HG03342 (cell line): Measurements from ENCODE around the gene SGCA.

Experiments used
- ATAC-seq: cut with Tn5 transposase; IDR thresholded peaks from one replicate; pipeline ENCODE4 v1.9.1; 2021; ENCODE audit warnings: mild to moderate bottlenecking, moderate library complexity; ENCODE audit not compliant: unreplicated experiment

SGCA gene

DNA sequence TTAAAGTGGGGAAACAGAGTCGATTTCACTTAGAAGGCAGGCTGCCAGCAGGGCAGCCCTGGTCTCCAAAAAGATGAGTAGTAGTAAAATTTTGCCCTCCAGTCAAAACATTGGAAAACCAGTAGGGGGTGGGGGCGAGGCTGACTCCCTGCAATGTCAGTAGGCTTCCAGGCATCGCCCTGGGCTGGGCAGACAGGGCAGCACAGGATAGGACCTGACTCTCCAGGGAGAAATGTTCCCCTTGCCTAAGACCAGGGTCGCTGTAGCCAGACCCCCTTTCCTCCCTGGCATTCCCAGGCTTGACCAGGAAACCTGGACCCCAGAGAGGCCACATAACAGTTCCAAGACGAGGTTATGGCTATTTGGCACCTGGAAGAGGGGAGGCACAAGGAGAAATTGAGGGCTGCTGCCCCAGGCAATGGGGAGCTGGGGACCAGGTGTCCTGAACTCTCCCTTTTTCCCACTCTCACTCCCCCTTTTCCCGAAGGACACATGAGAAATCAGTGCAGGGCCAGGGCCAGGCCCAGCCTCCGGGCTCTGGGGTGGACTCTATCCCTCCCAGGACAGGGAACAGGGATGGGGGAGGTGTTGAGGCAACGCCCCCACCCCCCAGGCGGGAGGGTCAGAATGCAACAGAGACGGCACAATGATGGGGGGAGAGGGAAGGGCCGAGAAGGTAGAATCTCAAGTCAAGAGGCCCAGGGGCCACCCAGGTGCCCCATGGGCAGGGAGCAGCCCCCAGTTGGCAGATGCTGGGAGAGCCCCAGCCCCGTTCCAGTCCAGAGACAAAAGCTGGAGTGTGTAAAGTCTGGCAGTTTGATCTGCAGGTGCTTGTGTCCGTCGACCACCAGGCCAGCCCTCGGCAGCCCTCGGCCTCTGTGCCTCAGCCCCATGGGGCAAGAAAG is 31.3 kb upstream of the SGCA start:
- ATAC-seq, result no peak

DNA sequence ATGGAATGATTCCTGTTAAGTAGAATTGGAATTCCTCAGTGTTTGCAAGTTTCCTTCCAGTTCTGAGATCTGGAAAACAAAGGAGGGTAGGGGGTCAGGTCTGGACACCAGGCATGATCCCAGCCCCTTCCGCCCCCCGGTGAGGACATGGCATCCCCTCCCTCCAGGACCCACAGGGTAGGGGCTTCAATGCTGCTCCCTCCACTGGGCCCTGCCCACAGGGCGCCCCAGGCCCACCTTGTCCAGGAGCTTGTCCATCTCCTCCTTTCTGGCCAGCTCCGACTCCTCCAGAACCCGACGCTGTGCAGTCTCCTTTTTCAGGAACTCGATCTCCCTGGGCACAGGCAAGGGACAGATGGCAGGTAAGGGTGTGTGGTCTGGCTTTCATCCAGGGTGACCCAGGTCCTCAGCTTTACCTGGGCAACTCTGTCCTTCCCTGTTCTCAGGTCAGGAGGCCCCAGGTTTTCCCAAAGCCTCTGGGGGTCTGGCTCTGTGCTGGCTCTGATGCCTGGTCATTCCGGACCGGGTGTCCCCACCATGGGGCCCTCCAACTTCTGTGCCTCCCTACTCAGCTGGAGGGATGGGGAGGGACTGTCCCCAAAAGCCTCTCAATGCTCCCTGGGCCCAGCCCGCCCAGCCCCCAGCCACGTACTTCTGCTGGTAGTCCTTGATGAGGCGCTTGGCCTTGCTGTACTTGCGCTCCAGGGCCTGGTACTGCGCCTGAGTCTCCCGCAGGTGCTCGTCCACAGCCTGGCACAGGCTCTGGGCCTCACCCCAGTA is 30.3 kb upstream of the SGCA start:
- ATAC-seq, result no peak

DNA sequence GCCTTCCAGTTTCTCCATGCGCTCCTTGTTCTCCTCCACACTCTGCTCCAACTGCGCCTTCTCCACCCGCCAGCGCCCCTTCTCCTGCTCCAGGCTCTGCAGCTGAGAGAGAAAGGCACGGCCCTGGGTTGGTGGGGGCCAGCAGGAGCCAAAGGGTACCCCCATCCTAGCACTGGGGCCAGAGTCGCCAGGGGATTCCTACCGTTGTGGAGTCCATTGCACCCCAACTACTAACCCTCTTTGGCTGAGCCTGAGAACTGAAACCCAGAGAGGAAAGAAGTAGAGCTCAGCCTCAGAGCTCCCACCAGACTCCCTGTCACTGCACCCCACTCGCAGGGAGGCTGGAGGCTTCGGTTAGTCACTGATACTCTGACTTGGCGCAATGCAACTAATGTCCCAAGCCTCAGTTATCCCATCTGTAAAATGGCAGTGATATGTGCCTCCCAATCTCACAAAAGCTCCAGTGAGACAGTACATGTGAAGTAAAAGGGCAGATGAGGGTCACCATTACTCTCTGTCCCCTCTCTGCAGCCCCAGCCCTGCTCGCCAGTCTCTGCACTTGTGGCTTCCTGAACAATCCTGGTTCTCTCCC is 29.6 kb upstream of the SGCA start:
- ATAC-seq, result no peak

DNA sequence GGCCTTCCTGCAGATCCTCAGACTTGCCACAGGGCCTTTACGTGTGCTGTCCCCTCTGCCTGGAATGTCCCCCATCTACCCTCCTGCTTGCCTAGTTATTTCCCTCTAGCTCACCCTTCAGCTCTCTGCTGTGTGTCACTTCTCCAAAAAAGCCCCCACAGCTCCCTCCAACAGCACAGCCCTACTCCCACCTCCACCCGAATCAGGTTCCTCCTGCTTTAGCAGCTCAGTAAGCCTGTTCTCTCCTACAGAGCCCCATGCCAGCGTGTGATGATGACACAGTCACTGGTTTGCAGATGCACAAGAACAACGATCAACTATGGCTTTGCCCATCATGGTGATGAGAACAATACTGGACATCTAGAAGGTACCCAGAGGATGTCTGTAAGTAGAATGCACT is 28.8 kb upstream of the SGCA start:
- ATAC-seq, result no peak

DNA sequence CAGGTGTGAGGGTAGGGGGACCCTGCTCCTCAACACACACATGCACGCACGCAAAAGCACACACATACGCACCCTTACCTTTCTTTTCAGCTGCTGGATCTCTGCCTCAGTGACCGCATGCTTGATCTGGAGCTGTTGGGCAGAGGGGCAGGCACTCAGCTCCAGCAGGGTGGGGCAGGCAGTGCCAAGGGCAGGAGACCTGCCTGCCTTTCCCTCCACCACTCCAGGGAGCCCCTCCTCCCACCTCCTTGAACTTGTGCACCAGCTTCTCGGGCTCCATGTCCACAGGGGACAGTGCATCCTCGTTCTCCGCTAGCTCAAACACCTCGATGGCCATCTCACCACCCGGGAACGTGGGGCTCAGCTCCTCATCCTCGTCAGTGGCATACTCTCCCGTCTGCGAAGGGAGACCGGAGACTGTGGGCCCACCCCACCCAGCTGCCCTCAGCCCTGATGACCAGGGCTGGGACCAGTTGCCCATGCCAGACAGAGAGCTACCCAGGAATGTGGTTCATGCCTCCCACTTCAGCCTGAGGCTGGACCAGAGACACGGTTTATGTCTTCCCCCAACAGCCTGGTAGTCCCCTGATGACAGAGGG is 26.5 kb upstream of the SGCA start:
- no peak for ATAC-seq

DNA sequence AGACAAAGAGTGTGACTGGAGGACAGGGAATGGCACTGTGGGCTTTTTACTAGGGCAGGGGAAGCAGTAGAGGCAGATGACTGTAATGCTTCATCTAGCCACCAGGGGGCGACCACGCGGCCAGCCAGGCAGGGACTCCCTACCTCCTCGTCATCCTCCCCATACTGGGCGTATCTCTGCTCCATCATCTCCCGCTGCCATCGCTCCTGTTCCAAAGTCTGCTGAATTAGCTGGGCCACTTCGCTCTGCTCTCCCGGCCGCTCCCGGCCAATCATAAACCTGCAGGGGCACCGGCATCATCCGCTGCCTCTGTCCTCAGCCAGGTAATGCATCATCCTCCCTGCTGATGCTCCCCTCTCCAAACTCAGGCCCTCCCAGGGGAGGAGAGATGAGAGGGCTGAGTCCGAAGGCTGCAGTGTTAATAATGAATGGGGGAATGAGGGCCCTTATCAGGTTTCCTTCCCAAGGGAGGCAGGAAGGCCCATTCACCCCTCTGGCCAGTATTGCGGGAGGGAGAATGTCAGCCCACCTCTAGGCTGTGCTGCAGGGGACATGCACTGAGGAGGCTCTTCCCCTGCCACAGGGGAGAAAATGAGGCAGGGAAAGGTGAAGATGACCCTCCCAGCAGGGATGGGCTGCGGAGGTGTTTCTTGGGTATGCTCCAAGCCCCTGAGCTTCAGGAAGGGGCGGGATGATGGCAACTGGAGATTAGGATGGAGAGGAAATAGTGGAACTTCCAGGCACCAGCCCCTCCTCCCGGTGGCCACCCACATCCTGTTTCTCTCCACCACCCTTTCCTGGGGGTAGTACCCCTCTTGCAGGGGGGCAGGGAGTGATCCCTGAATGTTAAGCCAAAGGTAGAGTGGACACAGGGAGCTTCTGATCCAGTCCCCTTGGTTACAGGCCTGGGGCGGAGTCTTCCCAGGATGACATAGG is 25.6 kb upstream of the SGCA start:
- peak; percentile 62 for ATAC-seq

DNA sequence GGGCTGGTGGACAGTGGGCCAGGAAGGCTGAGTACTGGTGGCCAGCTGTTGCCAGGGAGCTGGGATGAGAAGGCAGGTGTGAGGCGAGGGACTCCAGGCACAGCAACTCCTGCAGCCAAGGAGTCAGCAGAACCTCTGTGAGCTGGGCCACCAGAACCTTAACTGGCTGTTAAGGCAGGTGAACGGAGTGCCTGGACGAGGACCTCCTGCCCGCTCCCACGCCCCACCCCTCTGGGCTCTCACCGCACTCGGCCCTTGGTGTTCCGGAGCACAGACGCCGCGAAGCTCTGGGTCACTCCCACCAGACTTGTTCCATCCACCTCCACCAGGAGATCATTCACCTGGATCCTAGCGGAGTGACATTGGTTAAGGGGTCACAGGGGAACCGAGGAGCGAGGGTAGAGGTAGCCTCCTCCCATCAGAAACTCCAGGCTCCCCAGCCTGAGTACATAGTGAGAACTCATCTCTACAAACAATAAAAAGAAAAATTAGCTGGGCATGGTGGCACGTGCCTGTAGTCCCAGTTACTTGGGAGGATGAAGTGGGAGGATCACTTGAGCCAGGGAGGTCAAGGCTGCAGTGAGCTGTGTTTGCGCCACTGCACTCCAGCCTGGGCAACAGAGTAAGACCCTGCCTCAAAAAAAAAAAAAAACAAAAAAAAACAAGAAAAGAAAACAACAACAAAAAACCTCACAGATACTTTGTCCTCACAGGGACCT is 24.6 kb upstream of the SGCA start:
- no peak for ATAC-seq

DNA sequence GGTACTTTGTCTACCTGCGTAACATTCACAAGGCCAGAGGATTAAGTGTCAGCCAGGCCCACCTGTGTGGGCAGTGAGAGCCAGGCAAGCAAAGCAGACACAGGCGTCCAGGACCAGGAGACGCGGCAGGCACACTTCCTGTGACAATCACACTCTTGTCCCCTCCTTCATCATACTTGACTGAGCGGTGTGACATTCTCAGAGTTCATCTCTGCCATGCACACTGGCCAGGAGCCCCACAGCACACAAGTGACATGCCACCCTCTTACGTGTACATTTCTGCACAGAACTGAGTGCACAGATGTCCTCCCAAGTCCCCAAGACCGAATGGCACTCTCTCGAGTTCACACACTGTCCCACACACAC is 24.1 kb upstream of the SGCA start:
- no peak for ATAC-seq

DNA sequence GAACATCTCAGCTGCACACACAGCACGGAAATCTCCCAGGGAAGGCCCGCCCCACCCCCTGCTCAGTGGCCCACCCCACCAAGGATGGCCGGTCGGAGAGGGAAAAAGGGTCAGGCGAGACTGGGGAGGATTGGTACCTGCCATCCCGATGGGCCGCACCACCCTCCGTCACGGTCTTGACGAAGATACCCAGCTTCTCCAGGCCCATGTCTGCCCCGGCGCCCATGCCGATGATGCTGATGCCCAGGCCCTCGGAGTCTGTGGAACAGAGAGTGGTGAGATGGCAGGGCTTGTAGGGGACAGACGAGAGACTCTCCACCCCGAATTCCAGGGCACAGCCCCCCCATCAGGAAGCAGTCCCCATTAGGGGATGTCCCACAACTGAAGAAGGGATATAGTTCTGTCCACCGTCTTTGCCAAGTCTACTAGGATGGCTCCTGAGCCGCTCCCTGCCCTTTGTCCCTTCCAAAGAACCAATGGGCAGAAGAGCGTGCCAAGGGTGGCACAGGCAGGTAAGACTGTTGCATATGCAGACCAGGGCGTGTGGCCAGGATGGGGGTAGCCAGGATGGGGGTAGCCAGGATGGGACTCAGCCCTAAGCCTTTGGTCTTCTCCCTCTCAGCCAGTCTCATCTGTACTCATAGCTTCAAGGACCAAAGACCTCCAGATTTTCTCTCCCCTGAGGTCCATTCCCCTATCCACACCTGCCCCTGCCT is 22.2 kb upstream of the SGCA start:
- ATAC-seq, result no peak

DNA sequence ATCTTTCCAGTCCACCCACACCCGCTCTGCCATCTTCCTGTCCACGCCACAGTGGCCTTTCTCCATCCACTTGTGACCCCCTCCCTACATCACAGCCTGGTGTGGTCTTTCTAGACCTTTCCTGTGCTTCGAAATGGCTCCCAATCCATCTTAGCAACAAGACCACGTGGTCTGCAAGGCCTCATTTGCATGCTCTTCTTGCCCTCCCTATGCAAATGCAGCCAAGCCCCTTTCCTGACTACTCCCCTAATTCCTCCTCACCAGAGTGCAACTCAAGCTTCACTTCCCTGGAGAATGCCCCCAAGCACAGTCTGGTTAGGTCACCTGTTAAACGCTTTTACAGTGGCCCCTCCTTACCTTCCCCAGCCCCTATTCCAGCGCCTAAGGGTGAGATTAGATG is 21.4 kb upstream of the SGCA start:
- ATAC-seq, result no peak

DNA sequence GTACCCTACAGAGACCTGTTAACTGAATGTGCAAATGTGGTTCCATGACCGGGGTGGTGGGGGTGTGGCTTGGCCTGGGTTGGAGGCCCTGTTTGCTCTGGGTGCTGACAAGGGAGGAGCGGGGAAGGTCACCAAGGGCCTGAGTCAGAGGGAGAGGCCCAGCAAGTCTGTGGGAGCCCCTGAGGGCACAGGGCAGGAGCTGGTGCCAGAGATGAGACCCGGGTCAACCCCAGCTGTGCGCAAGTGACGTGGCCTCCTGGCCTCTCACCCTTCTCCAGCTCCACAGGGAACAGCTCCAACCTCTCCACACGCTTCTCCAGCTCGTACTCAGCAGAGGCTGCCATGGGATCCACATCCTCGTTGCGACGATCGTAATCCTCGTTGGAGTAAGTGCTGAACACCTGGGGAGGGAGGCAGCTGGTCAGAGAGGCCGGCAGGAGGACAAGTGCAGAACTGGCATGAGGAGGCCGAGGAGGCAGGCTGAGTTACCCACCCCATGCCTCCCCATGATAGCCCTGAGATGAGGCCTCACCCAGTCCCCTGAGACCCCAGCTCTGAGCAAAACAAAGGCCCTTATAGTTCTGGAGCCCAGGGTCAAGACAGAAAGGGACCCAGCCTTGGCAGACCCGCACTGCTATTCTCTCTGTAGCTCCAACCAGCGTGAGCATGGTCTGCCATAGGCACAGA is 20.8 kb upstream of the SGCA start:
- no peak for ATAC-seq

DNA sequence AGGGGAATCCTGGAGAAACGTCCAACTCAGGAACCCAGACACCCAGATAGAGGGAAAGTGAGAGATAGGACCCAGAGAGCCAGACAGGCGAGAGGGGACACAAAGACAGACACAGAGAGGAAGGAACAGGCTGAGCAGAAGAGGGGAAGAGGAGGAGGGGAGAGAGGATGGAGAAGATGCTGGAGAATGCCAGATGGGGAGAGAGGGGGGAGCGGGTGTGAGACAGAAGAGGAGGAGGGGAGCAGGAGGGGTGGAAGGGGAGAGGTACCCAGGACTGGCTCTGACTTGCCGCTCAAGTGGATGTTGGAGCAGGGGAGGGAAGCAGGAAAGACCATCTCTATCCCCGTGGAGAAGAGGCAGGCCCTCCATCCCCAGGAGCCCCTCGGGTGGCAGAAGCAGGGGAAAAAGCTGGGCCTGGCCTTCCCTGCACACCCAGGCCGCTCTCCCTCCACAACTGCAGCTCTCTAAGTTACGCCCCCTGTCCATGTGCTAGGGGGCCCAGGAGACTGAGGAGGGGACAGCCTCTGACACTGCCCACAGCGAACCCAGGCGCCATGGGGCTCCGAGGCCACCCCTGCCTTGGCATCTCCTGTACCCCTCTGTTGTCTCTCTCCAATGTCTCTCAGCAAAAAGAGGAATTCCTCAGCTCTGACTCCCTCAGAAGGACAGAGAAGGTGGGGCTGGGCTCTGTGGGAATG is 20.1 kb upstream of the SGCA start:
- ATAC-seq, result no peak

DNA sequence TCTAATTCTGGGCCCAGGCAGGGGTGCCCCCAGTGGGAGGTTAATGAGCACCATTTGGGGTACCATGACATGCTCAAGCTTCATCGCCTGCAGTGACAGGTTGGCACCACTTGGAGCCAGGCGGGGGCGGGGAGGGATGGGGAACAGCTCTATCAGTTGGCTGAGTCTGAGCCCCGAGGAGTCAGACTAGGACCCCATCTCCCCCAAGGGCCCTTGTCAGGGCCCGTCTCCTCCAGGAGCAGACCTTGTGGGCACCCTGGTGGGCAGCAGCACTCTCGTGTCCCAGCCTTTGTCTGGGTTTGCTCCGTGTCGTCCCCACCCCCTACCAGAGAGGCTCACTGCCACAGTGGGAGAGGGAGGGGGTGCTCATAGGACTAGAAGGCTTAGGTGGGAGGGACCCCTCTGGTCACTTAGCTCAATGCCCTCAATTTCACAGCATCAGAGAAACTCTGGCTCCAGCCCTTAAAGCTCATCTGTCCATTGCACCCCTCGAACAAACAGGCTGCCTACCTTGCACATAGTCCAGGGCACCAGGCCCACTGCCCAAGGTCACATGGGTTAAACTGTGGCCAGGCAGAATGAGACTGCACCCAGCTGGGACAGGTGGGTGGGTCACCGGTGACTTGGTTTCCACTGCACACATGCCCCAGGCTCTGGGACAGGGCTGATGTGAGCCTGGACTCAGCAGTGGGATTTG is 19.4 kb upstream of the SGCA start:
- no peak for ATAC-seq

DNA sequence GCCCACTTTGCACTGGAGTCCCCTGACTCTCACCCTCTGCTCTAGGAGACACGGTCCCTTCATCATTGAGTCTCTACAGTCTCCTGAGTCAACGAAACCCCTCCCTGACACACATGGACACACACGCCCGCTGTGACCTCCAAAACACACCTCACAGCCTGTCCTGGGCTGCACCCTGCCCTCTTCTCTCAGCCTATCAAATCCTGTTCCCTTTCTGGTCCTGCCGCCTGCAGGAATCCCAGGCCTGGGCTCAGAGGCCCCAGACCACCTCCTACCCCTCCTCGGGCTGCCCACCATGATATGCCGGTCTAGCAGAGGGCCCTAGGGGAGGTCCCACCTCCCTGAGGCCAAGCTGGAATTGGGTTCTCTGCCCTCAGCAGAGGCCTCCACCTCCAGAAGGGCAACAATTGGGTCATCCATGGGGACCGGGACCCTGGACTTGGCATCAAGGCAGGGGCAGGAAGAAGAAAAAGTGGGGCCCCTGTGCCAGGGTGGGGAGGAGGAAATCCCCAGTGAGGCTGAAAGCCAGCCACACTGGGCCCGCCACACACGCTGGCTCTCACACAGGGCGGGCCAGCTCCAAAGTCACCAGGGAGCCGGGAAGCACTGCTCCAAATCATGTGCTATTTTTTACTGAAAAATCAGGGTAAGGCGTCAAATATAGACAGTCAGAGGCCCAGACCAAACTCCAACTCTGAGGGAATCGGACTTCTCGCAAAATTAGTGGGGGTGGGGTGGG is 18.7 kb upstream of the SGCA start:
- ATAC-seq, result no peak

DNA sequence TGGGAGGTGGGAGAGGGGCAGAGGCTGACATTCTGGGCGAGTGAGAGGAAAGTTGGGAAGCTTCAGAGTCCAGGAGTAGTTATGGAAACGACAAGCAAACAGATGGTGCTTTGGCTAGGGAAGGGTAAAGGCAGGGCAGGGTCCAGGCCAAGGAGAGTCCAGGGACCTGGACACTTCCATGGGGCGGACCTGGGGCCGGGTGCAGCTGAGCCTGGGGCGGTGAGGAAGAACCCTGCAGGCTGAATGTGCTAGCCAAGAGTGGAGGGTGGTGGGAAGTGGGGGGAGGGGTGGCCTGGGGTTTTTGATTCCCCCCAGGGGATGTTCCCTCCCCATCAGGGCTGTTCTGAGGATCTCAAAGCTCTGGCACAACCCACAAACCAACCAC is 18.0 kb upstream of the SGCA start:
- ATAC-seq, result no peak

DNA sequence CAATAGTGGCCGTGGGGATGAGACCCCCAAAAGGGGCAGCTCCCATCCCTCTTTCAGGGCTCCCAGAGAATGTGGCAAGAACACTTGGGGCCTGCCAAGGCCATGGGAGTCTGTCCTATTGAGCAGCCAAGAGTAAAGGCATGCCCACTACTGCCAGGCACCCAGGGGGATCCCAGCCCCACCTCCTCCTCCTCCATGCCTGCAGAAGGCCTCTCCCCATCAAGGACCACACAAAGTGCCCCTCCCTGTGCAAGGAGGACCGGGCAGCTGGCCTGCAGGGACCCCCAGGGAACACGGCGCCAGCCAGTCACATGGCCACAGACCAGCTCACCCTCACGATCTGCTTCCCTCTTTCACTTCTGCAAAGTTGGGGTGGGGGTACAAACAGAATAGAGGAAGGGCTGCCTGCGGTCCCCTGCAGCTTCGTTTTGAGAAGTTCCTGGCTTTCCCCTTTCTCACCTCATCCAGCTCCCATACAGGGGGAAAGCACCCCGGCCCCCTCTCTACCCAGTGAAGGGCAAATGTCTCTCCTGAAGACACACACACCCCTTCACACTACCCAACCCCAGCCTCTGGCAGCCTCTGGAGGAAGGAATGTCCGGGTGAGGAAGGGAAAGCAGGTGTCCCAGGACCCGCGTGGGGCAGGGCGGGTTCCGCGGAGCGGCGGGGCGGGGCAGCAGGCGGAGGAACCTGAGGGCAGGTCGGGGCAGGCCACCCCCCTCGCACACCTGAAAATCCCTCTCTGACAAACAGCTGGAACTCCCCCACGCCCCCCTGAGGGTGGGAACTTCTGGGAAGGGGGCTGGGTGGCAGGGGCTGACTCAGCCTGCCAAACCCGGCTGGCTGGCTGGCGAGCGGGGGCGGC is 17.3 kb upstream of the SGCA start:
- ATAC-seq, result peak; percentile 37
